Activated B cell treated with CpG ODN at 0.5 μM for 24 hours (primary cell): ENCODE measurements around the gene ZFHX3. TPM values are rescaled to one million over a fixed set of nuclear protein-coding genes. Genes with fewer than 3 reads are reported as not detected.

Experiments
- ATAC-seq: fragments of 200-7000 bp; cut with Tn5 transposase; one replicate; pipeline ENCODE4 v1.10.0; 2021; ENCODE audit warnings: low read depth, mild to moderate bottlenecking, moderate library complexity
- CTCF ChIA-PET: fragments of 350-600 bp; sonication (Branson Sonifier 250); formaldehyde crosslinking; loops from one replicate; lab custom pipeline; 2021; ENCODE audit warnings: antibody characterized with exemption; lab: Charles Lee
- POLR2A ChIA-PET: fragments of 350-600 bp; sonication (Branson Sonifier 250); formaldehyde crosslinking; loops from one replicate; lab custom pipeline; 2021; ENCODE audit warnings: antibody characterized with exemption; lab: Charles Lee
- DNase-seq: peaks from one replicate; pipeline ENCODE4 v3.0.0; 2022
- H3K27ac Mint-ChIP-seq: one replicate; pipeline ENCODE4 v1.8.0; 2020; ENCODE audit warnings: mixed read lengths
- H3K27me3 Mint-ChIP-seq: one replicate; pipeline ENCODE4 v1.8.0; 2021; ENCODE audit warnings: mixed read lengths
- H3K36me3 Mint-ChIP-seq: one replicate; pipeline ENCODE4 v1.8.0; 2021; ENCODE audit warnings: low read depth, mixed read lengths
- H3K4me1 Mint-ChIP-seq: one replicate; pipeline ENCODE4 v1.8.0; 2021; ENCODE audit warnings: mixed read lengths
- H3K4me3 Mint-ChIP-seq: one replicate; pipeline ENCODE4 v1.8.0; 2020; ENCODE audit warnings: mild to moderate bottlenecking, mixed read lengths
- H3K9me3 Mint-ChIP-seq: one replicate; pipeline ENCODE4 v1.8.0; 2020; ENCODE audit warnings: mixed read lengths
- intact Hi-C: fragments of 100-400 bp; cut with micrococcal nuclease; formaldehyde crosslinking; loops from one replicate; pipeline ENCODE4 v1.15.1; 2024
- total RNA-seq: library from RNA; stranded (reverse); gene quantifications from 2 replicates; pipeline ENCODE4 v1.2.3, GENCODE V29; 2022
- TF ChIP-seq, protein P1 (sequence below): fragments of 200-600 bp; IDR thresholded peaks from one replicate; pipeline ENCODE4 v1.8.0; 2022; ENCODE audit warnings: antibody characterized with exemption, mild to moderate bottlenecking

The ZFHX3 gene
- total RNA-seq, 1 donor from 2014 or later = 9.2 TPM

GRCh38 chr16:72884037-72884436 is 163.9 kb downstream of the ZFHX3 start:
- no peaks in the 10 kb centered on the region for H3K27me3 Mint-ChIP-seq
- H3K9me3 Mint-ChIP-seq = no peaks in the 10 kb centered on the region
- ATAC-seq = no peak
- TF ChIP-seq, protein P1, sequence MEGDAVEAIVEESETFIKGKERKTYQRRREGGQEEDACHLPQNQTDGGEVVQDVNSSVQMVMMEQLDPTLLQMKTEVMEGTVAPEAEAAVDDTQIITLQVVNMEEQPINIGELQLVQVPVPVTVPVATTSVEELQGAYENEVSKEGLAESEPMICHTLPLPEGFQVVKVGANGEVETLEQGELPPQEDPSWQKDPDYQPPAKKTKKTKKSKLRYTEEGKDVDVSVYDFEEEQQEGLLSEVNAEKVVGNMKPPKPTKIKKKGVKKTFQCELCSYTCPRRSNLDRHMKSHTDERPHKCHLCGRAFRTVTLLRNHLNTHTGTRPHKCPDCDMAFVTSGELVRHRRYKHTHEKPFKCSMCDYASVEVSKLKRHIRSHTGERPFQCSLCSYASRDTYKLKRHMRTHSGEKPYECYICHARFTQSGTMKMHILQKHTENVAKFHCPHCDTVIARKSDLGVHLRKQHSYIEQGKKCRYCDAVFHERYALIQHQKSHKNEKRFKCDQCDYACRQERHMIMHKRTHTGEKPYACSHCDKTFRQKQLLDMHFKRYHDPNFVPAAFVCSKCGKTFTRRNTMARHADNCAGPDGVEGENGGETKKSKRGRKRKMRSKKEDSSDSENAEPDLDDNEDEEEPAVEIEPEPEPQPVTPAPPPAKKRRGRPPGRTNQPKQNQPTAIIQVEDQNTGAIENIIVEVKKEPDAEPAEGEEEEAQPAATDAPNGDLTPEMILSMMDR = no peak
- intact Hi-C loops = no loop called here
- peaks cover 28% of the 10 kb centered on the region for H3K36me3 Mint-ChIP-seq
- H3K4me3 Mint-ChIP-seq = no peak overlapping the region
- ChIA-PET CTCF (interaction anchor here (0.6 kb wide), 1 partner anchor 38 kb away, joined by 3 read pairs; no protein-coding TSS in a partner anchor), POLR2A (no interaction called here)
- DNase-seq = no peak
- no peak overlapping the region for H3K27ac Mint-ChIP-seq
- H3K4me1 Mint-ChIP-seq = no peaks in the 10 kb centered on the region

DNA sequence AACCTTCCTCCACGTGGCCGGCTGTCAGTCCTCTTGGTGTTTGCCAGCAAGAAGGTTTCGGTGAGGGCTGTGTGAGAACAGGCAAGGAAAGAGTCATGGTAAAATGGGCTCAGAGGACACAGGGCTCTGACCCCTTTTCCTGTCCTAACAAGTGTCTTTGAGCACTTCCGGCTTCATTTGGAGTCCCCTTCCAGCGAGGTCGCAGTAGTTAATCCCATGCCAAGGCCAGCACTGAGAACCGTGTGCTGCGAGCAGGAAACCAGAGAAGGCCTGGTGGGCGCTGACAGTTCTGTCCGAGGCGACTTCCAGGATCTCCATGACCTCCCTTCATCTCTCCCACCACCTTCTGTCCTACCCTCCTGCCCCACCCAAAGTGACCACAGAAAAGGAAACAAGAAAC is 168.1 kb downstream of the ZFHX3 start:
- Mint-ChIP-seq H3K4me3 (no peak overlapping the region), H3K27ac (no peak overlapping the region), H3K4me1 (peaks cover 5% of the 10 kb centered on the region), H3K27me3 (no peaks in the 10 kb centered on the region), H3K9me3 (no peaks in the 10 kb centered on the region), H3K36me3 (peaks cover 3% of the 10 kb centered on the region)
- ATAC-seq (no peak), DNase-seq (no peak)
- ChIA-PET POLR2A (no interaction called here), CTCF (no interaction called here)
- TF ChIP-seq, protein P1 = no peak
- intact Hi-C loops = loop anchor here (2.0 kb wide), 1 partner anchor 29 kb away; no protein-coding TSS in a partner anchor

DNA sequence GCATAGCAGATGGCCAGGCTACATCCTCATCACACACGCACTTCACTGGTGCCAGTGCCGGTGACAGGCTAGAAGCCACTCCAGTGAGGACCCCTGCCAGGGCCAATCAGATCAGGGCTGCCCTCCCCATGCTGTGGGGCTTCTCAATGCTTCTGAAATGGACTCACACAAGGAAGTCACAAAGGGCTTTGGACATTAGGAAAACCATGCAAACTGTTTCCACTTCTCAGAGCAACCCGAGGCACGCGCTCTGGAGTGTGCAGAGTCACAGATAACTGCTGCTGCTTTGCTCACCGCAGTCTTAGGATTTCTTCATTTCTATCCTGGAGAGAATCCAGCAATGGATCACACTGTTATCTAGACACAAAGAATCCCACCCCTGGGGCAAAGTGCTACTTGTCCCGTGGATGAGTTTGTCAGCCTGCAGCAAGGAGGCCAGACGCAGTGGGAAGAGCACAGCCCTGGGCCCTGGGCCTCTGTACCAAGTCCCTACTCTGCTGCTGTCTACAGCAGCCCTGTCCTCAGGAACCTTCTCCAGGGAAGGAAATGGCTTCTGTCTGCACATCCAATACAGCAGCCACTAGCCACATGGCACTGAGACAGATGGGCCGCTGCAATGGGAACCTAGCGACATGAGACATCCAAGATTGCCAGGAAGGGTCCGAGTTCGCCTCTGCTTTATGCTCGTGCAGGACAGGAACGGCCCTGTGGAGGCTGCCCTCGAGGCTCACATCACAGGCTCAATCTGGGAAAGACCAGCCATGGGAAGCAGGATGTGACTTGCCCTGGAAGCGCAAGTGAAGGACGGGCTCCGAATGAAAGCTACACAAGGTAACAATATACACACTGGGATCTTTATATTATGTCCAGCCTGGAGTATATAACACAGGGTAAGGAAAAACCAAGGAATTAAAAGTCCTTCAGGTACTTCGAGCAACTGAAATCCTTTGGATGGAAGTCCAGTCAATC is 169.3 kb downstream of the ZFHX3 start:
- no peak for ATAC-seq
- no peak for DNase-seq
- Mint-ChIP-seq H3K9me3 (no peaks in the 10 kb centered on the region), H3K4me1 (peaks cover 5% of the 10 kb centered on the region), H3K27ac (no peak overlapping the region), H3K27me3 (no peaks in the 10 kb centered on the region), H3K36me3 (no peaks in the 10 kb centered on the region), H3K4me3 (no peak overlapping the region)
- CTCF ChIA-PET = no interaction called here
- intact Hi-C loops = no loop called here
- POLR2A ChIA-PET = no interaction called here
- TF ChIP-seq, protein P1 = no peak

- ChIA-PET POLR2A (no interaction called here), CTCF (no interaction called here)
- DNase-seq (no peak), ATAC-seq (no peak)
- Mint-ChIP-seq H3K27me3 (no peaks in the 10 kb centered on the region), H3K36me3 (no peaks in the 10 kb centered on the region), H3K4me3 (no peak overlapping the region), H3K9me3 (no peaks in the 10 kb centered on the region), H3K27ac (no peak overlapping the region), H3K4me1 (peaks cover 5% of the 10 kb centered on the region)
- TF ChIP-seq, protein P1 = no peak
- intact Hi-C loops = no loop called here
These were observed 170.4 kb downstream of the ZFHX3 start for GRCh38 chr16:72877374-72878028.

DNA sequence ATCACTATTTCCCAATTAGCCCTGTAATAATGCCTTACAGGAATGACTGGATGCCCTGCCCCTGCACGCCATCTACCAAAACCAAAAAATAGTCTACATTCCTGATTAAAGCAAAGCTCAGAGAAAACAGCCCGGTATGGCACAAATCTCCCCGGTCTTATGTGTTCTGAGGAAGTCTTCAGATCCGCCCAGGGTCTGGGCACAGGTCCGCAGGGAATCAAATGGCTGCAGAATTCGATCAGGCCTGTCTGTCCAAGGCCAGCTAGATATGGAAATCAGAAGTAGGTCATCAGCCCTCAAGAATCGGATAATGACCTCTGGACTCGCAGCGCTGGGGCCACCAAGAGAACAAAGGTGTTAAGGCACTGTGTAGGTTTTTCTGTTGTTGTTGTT is 171.0 kb downstream of the ZFHX3 start:
- ChIA-PET CTCF (no interaction called here), POLR2A (no interaction called here)
- intact Hi-C loops = no loop called here
- H3K27me3 Mint-ChIP-seq = no peaks in the 10 kb centered on the region
- TF ChIP-seq, protein P1 = no peak
- H3K4me3 Mint-ChIP-seq = no peak overlapping the region
- peaks cover 5% of the 10 kb centered on the region for H3K4me1 Mint-ChIP-seq
- H3K36me3 Mint-ChIP-seq = no peaks in the 10 kb centered on the region
- H3K9me3 Mint-ChIP-seq = no peaks in the 10 kb centered on the region
- ATAC-seq = no peak
- no peak overlapping the region for H3K27ac Mint-ChIP-seq
- DNase-seq = no peak
